ENCODE results near the gene LPIN1.
A peak's percentile ranks its signal among the peaks of the same experiment; 100 is the strongest.

Gene LPIN1

DNA sequence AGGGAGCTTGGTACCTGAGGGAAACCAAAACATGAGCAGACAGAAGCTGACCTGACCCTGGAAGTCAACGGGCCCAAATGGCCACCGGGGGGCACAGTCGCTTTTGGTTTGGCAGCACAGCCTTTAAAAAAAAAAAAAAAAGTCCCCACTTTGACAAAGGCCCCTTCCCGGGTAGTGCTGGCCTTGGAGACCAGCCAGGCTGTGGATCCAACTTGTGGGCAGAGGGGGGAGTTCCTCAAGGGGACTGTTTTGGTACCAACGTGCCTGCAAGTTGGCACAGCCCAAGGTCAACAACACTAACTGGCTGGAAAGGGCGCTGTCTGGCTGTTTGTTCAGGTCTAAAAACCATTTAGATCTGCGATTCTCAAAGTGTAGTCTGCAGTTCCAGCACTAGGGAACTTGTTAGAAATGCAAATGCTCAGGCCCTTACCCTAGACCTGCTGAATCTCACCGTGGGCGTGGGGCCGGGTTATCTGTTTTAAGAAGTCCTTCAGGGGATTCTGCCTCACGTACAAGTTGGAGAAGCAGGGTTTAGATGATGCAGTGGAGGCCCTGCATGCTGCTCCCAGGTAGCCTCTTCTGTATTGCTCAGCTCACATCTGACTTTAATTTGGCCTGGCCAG lies 83.0 kb downstream of the LPIN1 start:
- no peak for TF ChIP-seq MYC (IDR thresholded peaks at IDR 0.05; ENCODE audit: low read depth, low read length)
- TF ChIP-seq, protein P1, sequence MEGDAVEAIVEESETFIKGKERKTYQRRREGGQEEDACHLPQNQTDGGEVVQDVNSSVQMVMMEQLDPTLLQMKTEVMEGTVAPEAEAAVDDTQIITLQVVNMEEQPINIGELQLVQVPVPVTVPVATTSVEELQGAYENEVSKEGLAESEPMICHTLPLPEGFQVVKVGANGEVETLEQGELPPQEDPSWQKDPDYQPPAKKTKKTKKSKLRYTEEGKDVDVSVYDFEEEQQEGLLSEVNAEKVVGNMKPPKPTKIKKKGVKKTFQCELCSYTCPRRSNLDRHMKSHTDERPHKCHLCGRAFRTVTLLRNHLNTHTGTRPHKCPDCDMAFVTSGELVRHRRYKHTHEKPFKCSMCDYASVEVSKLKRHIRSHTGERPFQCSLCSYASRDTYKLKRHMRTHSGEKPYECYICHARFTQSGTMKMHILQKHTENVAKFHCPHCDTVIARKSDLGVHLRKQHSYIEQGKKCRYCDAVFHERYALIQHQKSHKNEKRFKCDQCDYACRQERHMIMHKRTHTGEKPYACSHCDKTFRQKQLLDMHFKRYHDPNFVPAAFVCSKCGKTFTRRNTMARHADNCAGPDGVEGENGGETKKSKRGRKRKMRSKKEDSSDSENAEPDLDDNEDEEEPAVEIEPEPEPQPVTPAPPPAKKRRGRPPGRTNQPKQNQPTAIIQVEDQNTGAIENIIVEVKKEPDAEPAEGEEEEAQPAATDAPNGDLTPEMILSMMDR (IDR thresholded peaks at IDR 0.05; ENCODE audit: low read depth, low read length): peak; percentile 72
- peak overlapping the region; percentile 32 for H3K4me3 ChIP-seq (ENCODE audit: low read depth, low read length)
- DNase-seq (ENCODE audit: low read depth): peak; percentile 91

DNA sequence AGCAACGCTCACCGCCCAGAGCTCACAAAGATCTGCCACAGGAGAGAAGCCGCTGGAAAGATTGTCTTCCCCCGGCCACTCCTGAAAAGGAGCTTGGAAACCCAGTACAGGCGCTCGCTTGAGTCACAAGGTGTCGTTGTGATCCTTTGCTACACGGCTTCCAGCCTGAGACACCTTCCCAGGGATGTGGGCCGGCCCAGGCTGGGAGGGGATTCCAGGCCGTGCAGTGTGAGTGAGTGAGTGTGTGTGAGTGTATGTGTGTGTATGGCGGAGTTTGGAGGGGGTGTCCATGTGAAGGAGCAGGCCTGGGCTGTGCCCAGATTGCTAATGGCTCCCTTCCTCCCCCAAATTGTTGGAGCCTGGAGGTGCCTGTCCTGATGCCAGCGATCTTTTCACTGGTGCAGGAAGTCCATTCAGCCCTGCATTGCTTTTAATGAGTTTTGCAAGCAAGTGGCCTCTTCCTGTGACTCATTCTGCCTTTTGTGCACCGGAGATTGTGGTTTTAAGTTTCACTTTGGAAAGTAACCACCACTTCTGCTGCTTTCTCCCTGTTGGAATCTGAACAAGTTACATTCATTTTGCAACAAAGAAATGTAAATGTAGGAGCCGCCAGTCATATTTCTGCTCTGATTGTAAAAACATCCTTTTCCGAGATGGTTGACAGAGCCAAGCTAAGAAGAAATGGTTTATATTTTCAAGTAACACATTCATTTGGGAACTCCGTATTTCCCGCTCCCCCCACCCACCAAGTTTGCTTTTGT lies 83.7 kb downstream of the LPIN1 start:
- peak; percentile 98 for DNase-seq (ENCODE audit: low read depth)
- peak; percentile 73 for TF ChIP-seq MYC (IDR thresholded peaks at IDR 0.05; ENCODE audit: low read depth, low read length)
- TF ChIP-seq, protein P1 (IDR thresholded peaks at IDR 0.05; ENCODE audit: low read depth, low read length): peak; percentile 41
- TF ChIP-seq, protein P2, sequence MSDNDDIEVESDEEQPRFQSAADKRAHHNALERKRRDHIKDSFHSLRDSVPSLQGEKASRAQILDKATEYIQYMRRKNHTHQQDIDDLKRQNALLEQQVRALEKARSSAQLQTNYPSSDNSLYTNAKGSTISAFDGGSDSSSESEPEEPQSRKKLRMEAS (IDR thresholded peaks at IDR 0.05; ENCODE audit: low read depth, low read length): peak; percentile 68
- TF ChIP-seq POLR2A (IDR thresholded peaks at IDR 0.05; ENCODE audit: extremely low read depth, insufficient read length): no peak
- H3K4me3 ChIP-seq (ENCODE audit: low read depth, low read length): peak overlapping the region; percentile 33

DNA sequence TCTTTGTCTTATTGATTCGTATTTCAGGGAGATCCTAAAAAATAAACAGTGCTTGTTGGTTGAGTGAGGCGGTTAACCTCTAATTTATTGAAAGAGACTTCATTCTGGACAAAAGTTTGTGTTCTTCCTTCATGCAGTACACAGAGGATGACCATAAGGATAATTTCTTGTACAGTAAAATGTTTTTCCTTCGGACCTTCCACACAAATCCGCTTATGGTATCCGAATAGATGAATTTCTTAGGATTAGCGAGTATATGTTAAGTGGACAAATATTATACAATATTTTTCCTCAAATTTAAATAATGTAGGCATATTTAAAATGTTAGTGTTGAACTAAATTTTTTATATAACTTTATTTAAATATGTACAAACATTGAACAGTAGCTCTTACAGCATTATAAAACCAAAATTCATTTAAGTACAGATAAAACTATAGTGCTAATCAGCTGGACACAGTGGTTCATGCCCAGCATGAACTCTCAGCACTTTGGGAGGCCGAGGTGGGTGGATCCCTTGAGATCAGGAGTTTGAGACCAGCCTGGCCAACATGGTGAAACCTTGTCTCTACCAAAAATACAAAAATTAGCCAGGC lies 84.4 kb downstream of the LPIN1 start:
- H3K4me3 ChIP-seq (ENCODE audit: low read depth, low read length): peak overlapping the region; percentile 33
- no peak for DNase-seq (ENCODE audit: low read depth)
- TF ChIP-seq MYC (IDR thresholded peaks at IDR 0.05; ENCODE audit: low read depth, low read length) (no peak), POLR2A (IDR thresholded peaks at IDR 0.05; ENCODE audit: extremely low read depth, insufficient read length) (no peak)
- TF ChIP-seq, protein P1 (IDR thresholded peaks at IDR 0.05; ENCODE audit: low read depth, low read length): no peak
- TF ChIP-seq, protein P2 (IDR thresholded peaks at IDR 0.05; ENCODE audit: low read depth, low read length): no peak

DNA sequence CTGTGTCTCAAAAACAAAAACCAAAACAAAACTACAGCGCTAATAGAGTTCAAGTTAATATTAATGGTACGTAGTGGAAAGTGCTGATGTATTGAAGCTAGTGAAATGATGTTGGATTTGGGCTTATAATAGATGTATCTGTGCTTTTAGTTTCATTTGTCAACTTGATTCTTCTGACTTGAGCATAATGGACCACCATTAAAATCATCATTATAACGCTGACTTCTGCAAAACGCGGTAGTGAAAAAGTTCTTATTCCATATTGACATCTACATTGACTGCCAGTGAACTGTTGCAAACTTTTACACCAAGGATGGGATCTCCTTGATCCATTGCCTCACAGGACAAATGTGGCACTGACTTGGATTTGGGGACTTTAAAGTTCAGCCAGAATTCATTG lies 85.0 kb downstream of the LPIN1 start:
- no peak for TF ChIP-seq POLR2A (IDR thresholded peaks at IDR 0.05; ENCODE audit: extremely low read depth, insufficient read length)
- TF ChIP-seq, protein P2 (IDR thresholded peaks at IDR 0.05; ENCODE audit: low read depth, low read length): no peak
- no peak for TF ChIP-seq MYC (IDR thresholded peaks at IDR 0.05; ENCODE audit: low read depth, low read length)
- TF ChIP-seq, protein P1 (IDR thresholded peaks at IDR 0.05; ENCODE audit: low read depth, low read length): no peak
- peak; percentile 21 for DNase-seq (ENCODE audit: low read depth)
- H3K4me3 ChIP-seq (ENCODE audit: low read depth, low read length): no peak overlapping the region

DNA sequence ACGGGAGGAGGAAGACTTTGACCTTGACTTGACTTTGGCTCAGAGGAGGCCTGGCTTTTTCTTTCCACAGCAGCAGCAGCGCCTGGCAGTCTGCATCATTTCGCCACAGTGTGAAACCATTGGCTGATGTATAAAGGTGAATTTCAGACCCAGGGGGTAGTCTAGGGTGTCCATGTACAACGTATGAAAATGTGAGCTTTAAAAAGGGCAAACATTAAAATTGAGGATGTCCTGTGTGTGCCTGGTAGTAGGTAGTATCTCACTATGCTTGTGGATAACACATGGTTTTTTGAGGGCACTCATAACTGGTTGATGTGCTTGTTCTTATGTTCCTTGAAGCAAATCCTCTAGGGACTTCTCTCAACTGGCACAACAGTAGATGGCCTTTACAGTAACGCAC lies 86.1 kb downstream of the LPIN1 start:
- DNase-seq (ENCODE audit: low read depth): peak; percentile 31
- TF ChIP-seq, protein P2 (IDR thresholded peaks at IDR 0.05; ENCODE audit: low read depth, low read length): no peak
- TF ChIP-seq MYC (IDR thresholded peaks at IDR 0.05; ENCODE audit: low read depth, low read length) (no peak), POLR2A (IDR thresholded peaks at IDR 0.05; ENCODE audit: extremely low read depth, insufficient read length) (no peak)
- TF ChIP-seq, protein P1 (IDR thresholded peaks at IDR 0.05; ENCODE audit: low read depth, low read length): no peak
- no peak overlapping the region for H3K4me3 ChIP-seq (ENCODE audit: low read depth, low read length)

All from NB4 (cell line).